K562 (cell line): ENCODE measurements around the gene RPS6KA4. TPM values are rescaled to one million over a fixed set of nuclear protein-coding genes. Genes with fewer than 3 reads are reported as not detected.

Source experiments
- ATF2 ChIP-seq: sonication (generic); formaldehyde crosslinking; IDR thresholded peaks from 2 replicates; pipeline ENCODE4 v1.8.1; 2022; ENCODE audit warnings: missing genetic modification reagents
- BDP1 ChIP-seq: IDR thresholded peaks from 3 replicates; pipeline ENCODE4 v1.6.1; 2011; ENCODE audit not compliant: insufficient read length, insufficient read depth
- E2F5 ChIP-seq: sonication (generic); formaldehyde crosslinking; IDR thresholded peaks from 2 replicates; pipeline ENCODE4 v1.8.0; 2022; ENCODE audit warnings: mild to moderate bottlenecking, missing genetic modification reagents
- ELF4 ChIP-seq: fragments of 450-650 bp; formaldehyde crosslinking; IDR thresholded peaks from 2 replicates; pipeline ENCODE4 v1.4.0; 2022; ENCODE audit warnings: missing genetic modification characterization
- ILF3 ChIP-seq: fragments of 450-650 bp; IDR thresholded peaks from 2 replicates; pipeline ENCODE4 v1.6.1; 2018; ENCODE audit warnings: antibody characterized with exemption, mild to moderate bottlenecking, moderate library complexity, borderline replicate concordance
- JUND ChIP-seq, 2 experiments: IDR thresholded peaks; 2 replicates in 1 of 2; 3 replicates in 1 of 2; pipeline ENCODE4 v1.6.1; 2011; ENCODE audit warnings: borderline replicate concordance in 2 of 2, low read depth in 2 of 2, low read length in 2 of 2, improper control_type of control experiment in 1 of 2, missing biosample characterization in 1 of 2, missing genetic modification characterization in 1 of 2, missing genetic modification reagents in 1 of 2
- KDM1A ChIP-seq, 2 experiments: fragments of 450-650 bp; IDR thresholded peaks; 2 replicates each; pipeline ENCODE4 v1.6.1; 2016; ENCODE audit warnings: mild to moderate bottlenecking in 2 of 2
- MCM7 ChIP-seq, 2 experiments: fragments of 450-650 bp; IDR thresholded peaks; 2 replicates each; pipeline ENCODE4 v1.6.1; 2016 to 2018
- OTX1 ChIP-seq: fragments of 450-650 bp; formaldehyde crosslinking; IDR thresholded peaks from 2 replicates; pipeline ENCODE4 v1.4.0; 2022; ENCODE audit warnings: mild to moderate bottlenecking
- PYGO2 ChIP-seq: fragments of 450-650 bp; IDR thresholded peaks from 2 replicates; pipeline ENCODE4 v1.6.1; 2016; ENCODE audit warnings: mild to moderate bottlenecking, missing genetic modification characterization, moderate library complexity, missing compliant biosample characterization
- RB1 ChIP-seq: fragments of 450-650 bp; IDR thresholded peaks from 2 replicates; pipeline ENCODE4 v1.6.1; 2017; ENCODE audit warnings: low read depth, mild to moderate bottlenecking
- RBM39 ChIP-seq: fragments of 200-400 bp; formaldehyde crosslinking; optimal IDR thresholded peaks from 2 replicates; pipeline ENCODE3; 2018; ENCODE audit warnings: low read depth, low read length
- SRSF9 ChIP-seq: fragments of 200-400 bp; formaldehyde crosslinking; IDR thresholded peaks from 2 replicates; pipeline ENCODE4 v1.6.1; 2017; ENCODE audit warnings: low read depth, low read length, borderline replicate concordance
- ZBTB11 ChIP-seq, 3 experiments: fragments of 200-800 bp in 1 of 3; fragments of 250-450 bp in 1 of 3; fragments of 450-650 bp in 1 of 3; sonication (Bioruptor Pico) in 1 of 3; sonication (Bioruptor generic) in 1 of 3; formaldehyde crosslinking in 1 of 3; IDR thresholded peaks; 2 replicates each; pipeline versions ENCODE4 v1.6.1 to v1.8.0; 2016 to 2022; ENCODE audit warnings: mild to moderate bottlenecking in 2 of 3, missing genetic modification characterization in 2 of 3, missing compliant biosample characterization in 1 of 3, moderate library complexity in 1 of 3
- ZHX1 ChIP-seq: fragments of 150-350 bp; conservative IDR thresholded peaks from 2 replicates; pipeline ENCODE4 v1.6.1; 2014; ENCODE audit warnings: low read length
- ZNF311 ChIP-seq: fragments of 250-450 bp; sonication (Bioruptor Pico); IDR thresholded peaks from 2 replicates; pipeline ENCODE4 v1.4.0; 2020; ENCODE audit warnings: mild to moderate bottlenecking, moderate library complexity
- ZNF316 ChIP-seq: fragments of 450-650 bp; IDR thresholded peaks from 2 replicates; pipeline ENCODE4 v1.6.1; 2016
- ZNF57 ChIP-seq: fragments of 450-650 bp; formaldehyde crosslinking; IDR thresholded peaks from 2 replicates; pipeline ENCODE4 v1.4.0; 2020; ENCODE audit warnings: mild to moderate bottlenecking, moderate library complexity
- ZNF780A ChIP-seq: fragments of 250-450 bp; sonication (Bioruptor Pico); IDR thresholded peaks from 2 replicates; pipeline ENCODE4 v1.5.0; 2021; ENCODE audit warnings: mild to moderate bottlenecking
- ZSCAN29 ChIP-seq: fragments of 450-650 bp; IDR thresholded peaks from 2 replicates; pipeline ENCODE4 v1.6.1; 2017
- polyA plus RNA-seq, 8 experiments: library from polyadenylated mRNA; depleted of rRNA in 4 of 8; stranded (reverse) in 5 of 8; unstranded in 3 of 8; fragments of >200 nt; fragmentation: Nextera tagmentation in 2 of 8; fragmentation: Illumina TruSeq in 1 of 8; extraction: Ambion mirVana in 2 of 8; extraction: Trizol in 1 of 8; gene quantifications; 2 replicates each; pipeline versions ENCODE4 v1.2.1 to v1.2.3, GENCODE V29; 2011 to 2014; ENCODE audit warnings: inconsistent platforms in 1 of 8, missing spikeins in 1 of 8
- total RNA-seq, 7 experiments: library from RNA; depleted of rRNA in 6 of 7; stranded (reverse); fragments of >200 nt in 6 of 7; fragmentation: Illumina TruSeq in 2 of 7; extraction: Trizol in 2 of 7; gene quantifications; 2 replicates each; pipeline versions ENCODE4 v1.2.1 to v1.2.3, GENCODE V29; 2011 to 2021; ENCODE audit warnings: low replicate concordance in 1 of 7

RPS6KA4 gene
- total and polyA plus RNA-seq, 9 of the 15 experiments (the other 6 are each of a cell fraction or from before 2014, with no cell fraction given), result 0.15 to 23.8 (median 9.8) TPM

- TF ChIP-seq ZHX1 (no peak), E2F5 (CRISPR knock-in tag) (no peak), ILF3 (no peak), ZNF57 (CRISPR knock-in tag) (no peak), RBM39 (no peak), ZNF311 (CRISPR knock-in tag) (no peak), MCM7 (IDR thresholded peaks at IDR 0.05) (peak in 1 of 2 experiments; percentile 93; a peak in 2 of 4 replicates), RB1 (peak; percentile 41; the same call in 1 of the 2 replicates), OTX1 (peak; percentile 94), PYGO2 (no peak), ZNF316 (peak; percentile 81), ZNF780A (CRISPR knock-in tag) (no peak), BDP1 (no peak), ATF2 (CRISPR knock-in tag) (no peak), KDM1A (IDR thresholded peaks at IDR 0.05) (peak in 1 of 2 experiments; percentile 65; a peak in 2 of 4 replicates), ELF4 (CRISPR knock-in tag) (peak; percentile 96), JUND (IDR thresholded peaks at IDR 0.05; ENCODE audit: borderline replicate concordance, low read depth, low read length) (peak; percentile 84), JUND (tag; IDR thresholded peaks at IDR 0.05; ENCODE audit: borderline replicate concordance, low read depth, low read length) (peak; percentile 75; the same call in 2 of the 3 replicates), ZBTB11 (CRISPR knock-in tag; IDR thresholded peaks at IDR 0.05) (no peak; a peak in 1 of 6 replicates), SRSF9 (no peak), ZSCAN29 (no peak)
Observed at GRCh38 chr11:64331569-64332371, 27.2 kb upstream of the RPS6KA4 start (continued).
